Brain microvascular endothelial cell (primary cell): ENCODE results near the gene SNX4.
"Not testable (repeated sequence)": the region's sequence is repeated elsewhere in the genome, so short reads cannot be mapped to it uniquely, and the experiment has no call there.

Experiments used
- DNase-seq: peaks from one replicate; pipeline ENCODE4 v3.0.0-alpha.2; 2020
- H3K27ac ChIP-seq: fragments of 250-450 bp; sonication (Bioruptor Pico); 2 replicates; pipeline ENCODE4 v1.5.1; 2020; ENCODE audit warnings: mild to moderate bottlenecking, moderate library complexity
- H3K27me3 ChIP-seq: fragments of 250-450 bp; sonication (Bioruptor Pico); replicated peaks from 2 replicates; pipeline ENCODE4 v1.5.1; 2020; ENCODE audit warnings: mild to moderate bottlenecking
- H3K36me3 ChIP-seq: fragments of 250-450 bp; sonication (Bioruptor Pico); replicated peaks from 2 replicates; pipeline ENCODE4 v1.5.1; 2020; ENCODE audit warnings: mild to moderate bottlenecking
- H3K4me3 ChIP-seq: 2 replicates; pipeline ENCODE4 v1.5.1; 2011; ENCODE audit warnings: low read depth, mild to moderate bottlenecking, control low read depth, low read length, moderate library complexity
- in situ Hi-C: cut with HindIII; loops from 2 replicates; pipeline ENCODE4 v1.10.0; 2017; ENCODE audit warnings: low sequenced_read_pairs, low pct_ligation_motif_present
- TF ChIP-seq, protein P1 (sequence below): IDR thresholded peaks from 2 replicates; pipeline ENCODE4 v1.5.1; 2011; ENCODE audit warnings: low read depth, mild to moderate bottlenecking, moderate library complexity, low read length, control low read depth, inconsistent platforms; ENCODE audit errors: missing control alignments

SNX4 gene

DNA sequence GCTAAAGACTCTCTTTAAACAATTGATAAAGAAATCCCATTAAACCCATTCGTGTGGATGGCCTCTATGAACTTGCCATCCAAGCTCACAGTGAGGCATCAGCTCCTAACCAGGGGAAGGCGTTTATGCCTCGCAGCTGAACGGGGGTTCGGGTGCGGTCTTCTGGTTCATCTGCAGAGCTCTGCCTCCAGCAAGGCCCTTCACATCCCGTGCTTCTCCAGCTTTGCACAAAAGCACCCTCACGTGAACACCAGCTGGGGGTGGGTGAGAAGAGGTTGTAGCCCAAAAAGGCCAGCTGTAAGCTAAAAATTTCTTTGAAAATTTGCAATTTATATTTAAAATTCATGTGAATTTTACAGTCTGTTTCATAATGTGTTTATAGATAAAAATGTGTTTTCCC is 105.3 kb downstream of the SNX4 start:
- in situ Hi-C loops: no loop called here
- Histone ChIP-seq H3K27ac (no peak overlapping the region), H3K27me3 (no peaks in the 10 kb centered on the region), H3K36me3 (no peaks in the 10 kb centered on the region), H3K4me3 (no peak overlapping the region)
- TF ChIP-seq, protein P1, sequence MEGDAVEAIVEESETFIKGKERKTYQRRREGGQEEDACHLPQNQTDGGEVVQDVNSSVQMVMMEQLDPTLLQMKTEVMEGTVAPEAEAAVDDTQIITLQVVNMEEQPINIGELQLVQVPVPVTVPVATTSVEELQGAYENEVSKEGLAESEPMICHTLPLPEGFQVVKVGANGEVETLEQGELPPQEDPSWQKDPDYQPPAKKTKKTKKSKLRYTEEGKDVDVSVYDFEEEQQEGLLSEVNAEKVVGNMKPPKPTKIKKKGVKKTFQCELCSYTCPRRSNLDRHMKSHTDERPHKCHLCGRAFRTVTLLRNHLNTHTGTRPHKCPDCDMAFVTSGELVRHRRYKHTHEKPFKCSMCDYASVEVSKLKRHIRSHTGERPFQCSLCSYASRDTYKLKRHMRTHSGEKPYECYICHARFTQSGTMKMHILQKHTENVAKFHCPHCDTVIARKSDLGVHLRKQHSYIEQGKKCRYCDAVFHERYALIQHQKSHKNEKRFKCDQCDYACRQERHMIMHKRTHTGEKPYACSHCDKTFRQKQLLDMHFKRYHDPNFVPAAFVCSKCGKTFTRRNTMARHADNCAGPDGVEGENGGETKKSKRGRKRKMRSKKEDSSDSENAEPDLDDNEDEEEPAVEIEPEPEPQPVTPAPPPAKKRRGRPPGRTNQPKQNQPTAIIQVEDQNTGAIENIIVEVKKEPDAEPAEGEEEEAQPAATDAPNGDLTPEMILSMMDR: no peak
- DNase-seq: no peak

DNA sequence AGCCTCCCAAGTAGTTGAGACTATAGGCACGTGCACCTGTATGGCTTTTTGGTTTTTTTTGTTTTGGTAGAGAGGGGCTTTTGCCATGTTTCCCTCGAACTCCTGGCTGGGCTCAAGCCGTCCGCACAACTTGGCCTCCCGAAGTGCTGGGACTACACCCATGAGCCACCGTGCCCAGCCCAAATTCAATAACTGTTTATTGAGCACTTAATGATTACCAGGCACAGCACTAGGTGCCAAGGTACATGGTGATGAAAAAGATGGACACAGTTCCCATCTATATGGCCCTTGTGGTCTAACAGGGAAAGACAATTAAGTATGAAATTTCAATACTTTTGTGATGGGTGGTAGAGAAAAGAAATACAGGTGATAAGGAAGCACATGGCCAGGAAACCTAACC is 109.1 kb downstream of the SNX4 start:
- no peak for DNase-seq
- in situ Hi-C loops: no loop called here
- Histone ChIP-seq H3K36me3 (no peaks in the 10 kb centered on the region), H3K27ac (no peak overlapping the region), H3K4me3 (no peak overlapping the region), H3K27me3 (no peaks in the 10 kb centered on the region)
- TF ChIP-seq, protein P1: peak; percentile 8

DNA sequence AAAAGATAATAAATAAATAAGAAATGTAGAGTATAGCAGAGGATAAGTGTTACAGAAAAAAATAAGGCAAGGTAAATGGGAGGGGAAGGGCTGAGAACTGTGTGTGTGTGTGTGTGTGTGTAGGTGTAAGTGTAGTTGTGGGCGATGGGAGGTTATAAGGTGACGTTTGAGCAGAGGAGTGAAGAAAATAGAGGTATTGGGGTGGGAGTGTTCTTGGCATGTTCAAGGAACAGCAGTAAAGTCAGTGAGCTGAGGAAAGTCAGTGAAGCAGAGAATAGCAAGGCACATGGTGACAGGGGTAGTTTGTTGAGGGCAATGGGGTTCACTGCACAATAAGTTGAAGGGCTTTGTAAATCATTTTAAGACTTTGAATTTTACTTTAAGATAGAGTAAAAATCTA is 113.9 kb downstream of the SNX4 start:
- Histone ChIP-seq H3K36me3 (no peaks in the 10 kb centered on the region), H3K27me3 (no peaks in the 10 kb centered on the region), H3K4me3 (no peak overlapping the region), H3K27ac (no peak overlapping the region)
- DNase-seq: no peak
- in situ Hi-C loops: no loop called here
- TF ChIP-seq, protein P1: no peak

DNA sequence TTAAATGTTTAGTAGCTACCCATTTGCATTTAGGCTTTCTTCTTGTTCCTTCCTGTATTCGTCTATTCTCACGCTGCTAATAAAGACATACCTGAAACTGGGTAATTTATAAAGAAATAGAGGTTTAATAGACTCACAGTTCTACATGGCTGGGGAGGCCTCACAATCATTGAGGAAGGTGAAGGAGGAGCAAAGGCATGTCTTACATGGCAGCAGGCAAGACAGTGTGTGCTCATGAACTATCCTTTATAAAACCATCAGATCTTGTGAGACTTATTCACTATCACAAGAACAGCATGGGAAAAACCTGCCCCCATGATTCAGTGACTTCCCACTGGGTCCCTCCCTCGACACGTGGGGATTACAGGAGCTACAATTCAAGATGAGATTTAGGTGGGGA is 114.5 kb downstream of the SNX4 start:
- DNase-seq, in situ Hi-C loops: not testable (repeated sequence)

GRCh38 chr3:125403789-125404188 is 116.2 kb downstream of the SNX4 start:
- TF ChIP-seq, protein P1: peak; percentile 28
- Histone ChIP-seq H3K27me3 (no peaks in the 10 kb centered on the region), H3K4me3 (no peak overlapping the region), H3K27ac (no peak overlapping the region), H3K36me3 (no peaks in the 10 kb centered on the region)
- in situ Hi-C loops: no loop called here
- peak; percentile 31 for DNase-seq

More for the DNA sequence above, 114.5 kb downstream of the SNX4 start:
- not testable (repeated sequence) for H3K36me3 ChIP-seq, H3K27ac ChIP-seq, H3K4me3 ChIP-seq, H3K27me3 ChIP-seq

GRCh38 chr3:125402639-125403038 is 117.4 kb downstream of the SNX4 start:
- TF ChIP-seq, protein P1: no peak
- DNase-seq: no peak
- in situ Hi-C loops: no loop called here
- H3K36me3 ChIP-seq: no peaks in the 10 kb centered on the region
- H3K27ac ChIP-seq: no peak overlapping the region
- no peak overlapping the region for H3K4me3 ChIP-seq
- H3K27me3 ChIP-seq: no peaks in the 10 kb centered on the region

- H3K27me3 ChIP-seq: no peaks in the 10 kb centered on the region
- in situ Hi-C loops: no loop called here
- H3K36me3 ChIP-seq: no peaks in the 10 kb centered on the region
- no peak overlapping the region for H3K4me3 ChIP-seq
- H3K27ac ChIP-seq: peak overlapping the region; percentile 25
- peak; percentile 48 for DNase-seq
- TF ChIP-seq, protein P1: no peak
Measured at GRCh38 chr3:125401402-125401801, 118.6 kb downstream of the SNX4 start.
